ENCODE data around the gene MAPK8.

The MAPK8 gene

GRCh38 chr10:48448796-48449195 is 142.3 kb downstream of the MAPK8 start:
- Histone ChIP-seq H3K27ac (ENCODE audit: low read depth, low read length) (no peak overlapping the region), H3K4me3 (ENCODE audit: low read length) (no peak overlapping the region), H3K36me3 (ENCODE audit: control insufficient read depth, insufficient read depth, low read length) (no peaks in the 10 kb centered on the region), H3K79me2 (ENCODE audit: control insufficient read depth, insufficient read depth, low read length) (no peaks in the 10 kb centered on the region), H2AK5ac (ENCODE audit: low read length) (no peak overlapping the region), H3K23ac (ENCODE audit: low read length) (no peak overlapping the region), H2BK120ac (ENCODE audit: low read depth, low read length) (no peak overlapping the region), H3K27me3 (ENCODE audit: insufficient read depth, low read length, poor library complexity) (no peaks in the 10 kb centered on the region), H4K8ac (ENCODE audit: low read depth, low read length) (no peak overlapping the region), H3K4me1 (ENCODE audit: control insufficient read depth, low read depth, low read length) (peaks cover 6% of the 10 kb centered on the region), H2BK5ac (ENCODE audit: low read length) (no peak overlapping the region), H4K5ac (ENCODE audit: low read length) (no peak overlapping the region), H3K4me2 (ENCODE audit: low read length) (no peak overlapping the region), H3K56ac (ENCODE audit: low read length) (no peak overlapping the region), H3K9ac (ENCODE audit: low read length) (no peak overlapping the region), H3K79me1 (ENCODE audit: low read length) (no peaks in the 10 kb centered on the region), H3K4ac (ENCODE audit: low read depth, low read length) (no peak overlapping the region), H3K18ac (ENCODE audit: low read length) (no peak overlapping the region), H2BK15ac (replicated peaks; ENCODE audit: low read depth) (no peak overlapping the region)
- no CpG with 5 or more reads among the region's 4 CpGs for WGBS (ENCODE audit: extremely low coverage, insufficient coverage, low lambda C conversion rate)
- peak; percentile 23 for DNase-seq

- Histone ChIP-seq H3K79me1 (ENCODE audit: low read length) (no peaks in the 10 kb centered on the region), H2BK15ac (replicated peaks; ENCODE audit: low read depth) (no peak overlapping the region), H3K4ac (ENCODE audit: low read depth, low read length) (no peak overlapping the region), H3K9ac (ENCODE audit: low read length) (no peak overlapping the region), H2BK120ac (ENCODE audit: low read depth, low read length) (no peak overlapping the region), H3K23ac (ENCODE audit: low read length) (no peak overlapping the region), H4K5ac (ENCODE audit: low read length) (no peak overlapping the region), H2BK5ac (ENCODE audit: low read length) (no peak overlapping the region), H3K18ac (ENCODE audit: low read length) (no peak overlapping the region), H3K4me1 (ENCODE audit: control insufficient read depth, low read depth, low read length) (peaks cover 3% of the 10 kb centered on the region), H3K4me3 (ENCODE audit: low read length) (no peak overlapping the region), H4K8ac (ENCODE audit: low read depth, low read length) (no peak overlapping the region), H2AK5ac (ENCODE audit: low read length) (no peak overlapping the region), H3K27me3 (ENCODE audit: insufficient read depth, low read length, poor library complexity) (no peaks in the 10 kb centered on the region), H3K56ac (ENCODE audit: low read length) (no peak overlapping the region), H3K36me3 (ENCODE audit: control insufficient read depth, insufficient read depth, low read length) (no peaks in the 10 kb centered on the region), H3K4me2 (ENCODE audit: low read length) (no peak overlapping the region), H3K27ac (ENCODE audit: low read depth, low read length) (no peak overlapping the region), H3K79me2 (ENCODE audit: control insufficient read depth, insufficient read depth, low read length) (no peaks in the 10 kb centered on the region)
- no peak for DNase-seq
- WGBS (ENCODE audit: extremely low coverage, insufficient coverage, low lambda C conversion rate), result no CpG with 5 or more reads among the region's 19 CpGs
These were observed 143.2 kb downstream of the MAPK8 start for GRCh38 chr10:48449501-48450232.

GRCh38 chr10:48450233-48450740 is 143.8 kb downstream of the MAPK8 start:
- H3K4me3 ChIP-seq (ENCODE audit: low read length), result no peak overlapping the region

GRCh38 chr10:48450741-48451466 is 144.4 kb downstream of the MAPK8 start:
- Histone ChIP-seq H3K4me2 (ENCODE audit: low read length) (no peak overlapping the region), H3K4me3 (ENCODE audit: low read length) (no peak overlapping the region), H3K4me1 (ENCODE audit: control insufficient read depth, low read depth, low read length) (no peaks in the 10 kb centered on the region), H3K56ac (ENCODE audit: low read length) (no peak overlapping the region), H3K79me1 (ENCODE audit: low read length) (no peaks in the 10 kb centered on the region), H3K36me3 (ENCODE audit: control insufficient read depth, insufficient read depth, low read length) (no peaks in the 10 kb centered on the region), H4K5ac (ENCODE audit: low read length) (no peak overlapping the region), H3K9ac (ENCODE audit: low read length) (no peak overlapping the region), H3K4ac (ENCODE audit: low read depth, low read length) (no peak overlapping the region), H2BK15ac (replicated peaks; ENCODE audit: low read depth) (no peak overlapping the region), H4K8ac (ENCODE audit: low read depth, low read length) (no peak overlapping the region), H3K27me3 (ENCODE audit: insufficient read depth, low read length, poor library complexity) (no peaks in the 10 kb centered on the region), H3K23ac (ENCODE audit: low read length) (no peak overlapping the region), H2BK120ac (ENCODE audit: low read depth, low read length) (no peak overlapping the region), H2BK5ac (ENCODE audit: low read length) (no peak overlapping the region), H2AK5ac (ENCODE audit: low read length) (no peak overlapping the region), H3K18ac (ENCODE audit: low read length) (no peak overlapping the region), H3K79me2 (ENCODE audit: control insufficient read depth, insufficient read depth, low read length) (no peaks in the 10 kb centered on the region), H3K27ac (ENCODE audit: low read depth, low read length) (no peak overlapping the region)
- no CpG with 5 or more reads among the region's 43 CpGs for WGBS (ENCODE audit: extremely low coverage, insufficient coverage, low lambda C conversion rate)
- no peak for DNase-seq

More at GRCh38 chr10:48450233-48450740, 143.8 kb downstream of the MAPK8 start:
- Histone ChIP-seq H3K18ac (ENCODE audit: low read length) (no peak overlapping the region), H3K4ac (ENCODE audit: low read depth, low read length) (no peak overlapping the region), H3K9ac (ENCODE audit: low read length) (no peak overlapping the region), H3K79me1 (ENCODE audit: low read length) (no peaks in the 10 kb centered on the region), H4K8ac (ENCODE audit: low read depth, low read length) (no peak overlapping the region), H2AK5ac (ENCODE audit: low read length) (no peak overlapping the region), H3K4me2 (ENCODE audit: low read length) (no peak overlapping the region), H3K36me3 (ENCODE audit: control insufficient read depth, insufficient read depth, low read length) (no peaks in the 10 kb centered on the region), H2BK5ac (ENCODE audit: low read length) (no peak overlapping the region), H4K5ac (ENCODE audit: low read length) (no peak overlapping the region), H3K4me1 (ENCODE audit: control insufficient read depth, low read depth, low read length) (no peaks in the 10 kb centered on the region), H2BK15ac (replicated peaks; ENCODE audit: low read depth) (no peak overlapping the region), H2BK120ac (ENCODE audit: low read depth, low read length) (no peak overlapping the region), H3K56ac (ENCODE audit: low read length) (no peak overlapping the region), H3K27me3 (ENCODE audit: insufficient read depth, low read length, poor library complexity) (no peaks in the 10 kb centered on the region), H3K23ac (ENCODE audit: low read length) (no peak overlapping the region), H3K27ac (ENCODE audit: low read depth, low read length) (no peak overlapping the region), H3K79me2 (ENCODE audit: control insufficient read depth, insufficient read depth, low read length) (no peaks in the 10 kb centered on the region)
- no CpG with 5 or more reads among the region's 49 CpGs for WGBS (ENCODE audit: extremely low coverage, insufficient coverage, low lambda C conversion rate)
- no peak for DNase-seq

- Histone ChIP-seq H3K36me3 (ENCODE audit: control insufficient read depth, insufficient read depth, low read length) (no peaks in the 10 kb centered on the region), H2AK5ac (ENCODE audit: low read length) (no peak overlapping the region), H4K5ac (ENCODE audit: low read length) (no peak overlapping the region), H2BK120ac (ENCODE audit: low read depth, low read length) (no peak overlapping the region), H3K27me3 (ENCODE audit: insufficient read depth, low read length, poor library complexity) (no peaks in the 10 kb centered on the region), H3K4me2 (ENCODE audit: low read length) (no peak overlapping the region), H3K79me1 (ENCODE audit: low read length) (no peaks in the 10 kb centered on the region), H3K4ac (ENCODE audit: low read depth, low read length) (no peak overlapping the region), H3K4me3 (ENCODE audit: low read length) (no peak overlapping the region), H2BK5ac (ENCODE audit: low read length) (no peak overlapping the region), H3K23ac (ENCODE audit: low read length) (no peak overlapping the region), H3K9ac (ENCODE audit: low read length) (no peak overlapping the region), H3K4me1 (ENCODE audit: control insufficient read depth, low read depth, low read length) (no peaks in the 10 kb centered on the region), H3K18ac (ENCODE audit: low read length) (no peak overlapping the region), H4K8ac (ENCODE audit: low read depth, low read length) (no peak overlapping the region), H3K79me2 (ENCODE audit: control insufficient read depth, insufficient read depth, low read length) (no peaks in the 10 kb centered on the region), H3K56ac (ENCODE audit: low read length) (no peak overlapping the region), H2BK15ac (replicated peaks; ENCODE audit: low read depth) (no peak overlapping the region), H3K27ac (ENCODE audit: low read depth, low read length) (no peak overlapping the region)
- no CpG with 5 or more reads among the region's 15 CpGs for WGBS (ENCODE audit: extremely low coverage, insufficient coverage, low lambda C conversion rate)
- no peak for DNase-seq
These were observed 145.7 kb downstream of the MAPK8 start for GRCh38 chr10:48451969-48452878.
